ENCODE results near the gene POTEI.
"Not testable (repeated sequence)": the region's sequence is repeated elsewhere in the genome, so short reads cannot be mapped to it uniquely, and the experiment has no call there.

Gene POTEI

GRCh38 chr2:130531225-130531624 is 22.1 kb upstream of the POTEI start:
- not testable (repeated sequence) for H3K4me1 ChIP-seq (ENCODE audit: control insufficient read depth in 5 of 5, insufficient read depth in 5 of 5, low read length in 5 of 5); H3K36me3 ChIP-seq (ENCODE audit: control insufficient read depth in 5 of 5, insufficient read depth in 5 of 5, low read length in 5 of 5); H3K27me3 ChIP-seq (ENCODE audit: control insufficient read depth in 5 of 5, insufficient read depth in 4 of 5, low read length in 5 of 5); H3K9me3 ChIP-seq (ENCODE audit: control insufficient read depth in 5 of 5, low read length in 5 of 5); H3K27ac ChIP-seq (ENCODE audit: low read depth, low read length); H3K4me3 ChIP-seq (ENCODE audit: low read depth in 1 of 5, low read length in 5 of 5); H3K9ac ChIP-seq (ENCODE audit: low read length in 5 of 5)

- not testable (repeated sequence) for H3K36me3 ChIP-seq (ENCODE audit: control insufficient read depth in 5 of 5, insufficient read depth in 5 of 5, low read length in 5 of 5); H3K9me3 ChIP-seq (ENCODE audit: control insufficient read depth in 5 of 5, low read length in 5 of 5); H3K27ac ChIP-seq (ENCODE audit: low read depth, low read length); H3K4me1 ChIP-seq (ENCODE audit: control insufficient read depth in 5 of 5, insufficient read depth in 5 of 5, low read length in 5 of 5); H3K27me3 ChIP-seq (ENCODE audit: control insufficient read depth in 5 of 5, insufficient read depth in 4 of 5, low read length in 5 of 5); H3K4me3 ChIP-seq (ENCODE audit: low read depth in 1 of 5, low read length in 5 of 5); H3K9ac ChIP-seq (ENCODE audit: low read length in 5 of 5)
Measured at GRCh38 chr2:130530212-130530611, 21.1 kb upstream of the POTEI start.

GRCh38 chr2:130529545-130529944 is 20.4 kb upstream of the POTEI start:
- H3K27ac ChIP-seq (ENCODE audit: low read depth, low read length); H3K4me3 ChIP-seq (ENCODE audit: low read depth in 1 of 5, low read length in 5 of 5); H3K9ac ChIP-seq (ENCODE audit: low read length in 5 of 5); H3K27me3 ChIP-seq (ENCODE audit: control insufficient read depth in 5 of 5, insufficient read depth in 4 of 5, low read length in 5 of 5); H3K4me1 ChIP-seq (ENCODE audit: control insufficient read depth in 5 of 5, insufficient read depth in 5 of 5, low read length in 5 of 5); H3K36me3 ChIP-seq (ENCODE audit: control insufficient read depth in 5 of 5, insufficient read depth in 5 of 5, low read length in 5 of 5); H3K9me3 ChIP-seq (ENCODE audit: control insufficient read depth in 5 of 5, low read length in 5 of 5): not testable (repeated sequence)

- H3K9ac ChIP-seq (ENCODE audit: low read length in 5 of 5); H3K36me3 ChIP-seq (ENCODE audit: control insufficient read depth in 5 of 5, insufficient read depth in 5 of 5, low read length in 5 of 5); H3K9me3 ChIP-seq (ENCODE audit: control insufficient read depth in 5 of 5, low read length in 5 of 5); H3K4me1 ChIP-seq (ENCODE audit: control insufficient read depth in 5 of 5, insufficient read depth in 5 of 5, low read length in 5 of 5); H3K27ac ChIP-seq (ENCODE audit: low read depth, low read length); H3K27me3 ChIP-seq (ENCODE audit: control insufficient read depth in 5 of 5, insufficient read depth in 4 of 5, low read length in 5 of 5); H3K4me3 ChIP-seq (ENCODE audit: low read depth in 1 of 5, low read length in 5 of 5): not testable (repeated sequence)
Measured at GRCh38 chr2:130527365-130527967, 18.3 kb upstream of the POTEI start.

GRCh38 chr2:130522390-130522789 is 13.3 kb upstream of the POTEI start:
- not testable (repeated sequence) for H3K9me3 ChIP-seq (ENCODE audit: control insufficient read depth in 5 of 5, low read length in 5 of 5); H3K27me3 ChIP-seq (ENCODE audit: control insufficient read depth in 5 of 5, insufficient read depth in 4 of 5, low read length in 5 of 5); H3K4me3 ChIP-seq (ENCODE audit: low read depth in 1 of 5, low read length in 5 of 5); H3K36me3 ChIP-seq (ENCODE audit: control insufficient read depth in 5 of 5, insufficient read depth in 5 of 5, low read length in 5 of 5); H3K9ac ChIP-seq (ENCODE audit: low read length in 5 of 5); H3K4me1 ChIP-seq (ENCODE audit: control insufficient read depth in 5 of 5, insufficient read depth in 5 of 5, low read length in 5 of 5); H3K27ac ChIP-seq (ENCODE audit: low read depth, low read length)

- H3K4me1 ChIP-seq (ENCODE audit: control insufficient read depth in 5 of 5, insufficient read depth in 5 of 5, low read length in 5 of 5); H3K9ac ChIP-seq (ENCODE audit: low read length in 5 of 5); H3K4me3 ChIP-seq (ENCODE audit: low read depth in 1 of 5, low read length in 5 of 5); H3K36me3 ChIP-seq (ENCODE audit: control insufficient read depth in 5 of 5, insufficient read depth in 5 of 5, low read length in 5 of 5); H3K27ac ChIP-seq (ENCODE audit: low read depth, low read length); H3K9me3 ChIP-seq (ENCODE audit: control insufficient read depth in 5 of 5, low read length in 5 of 5); H3K27me3 ChIP-seq (ENCODE audit: control insufficient read depth in 5 of 5, insufficient read depth in 4 of 5, low read length in 5 of 5): not testable (repeated sequence)
Measured at GRCh38 chr2:130520992-130521391, 11.9 kb upstream of the POTEI start, which contains the start of gene CFC1B. Gene CFC1B, plus strand, starts transcription at chr2:130521222. Its CDS starts 263 bp downstream, at chr2:130521485.

- not testable (repeated sequence) for H3K36me3 ChIP-seq (ENCODE audit: control insufficient read depth in 5 of 5, insufficient read depth in 5 of 5, low read length in 5 of 5); H3K27ac ChIP-seq (ENCODE audit: low read depth, low read length); H3K4me1 ChIP-seq (ENCODE audit: control insufficient read depth in 5 of 5, insufficient read depth in 5 of 5, low read length in 5 of 5); H3K4me3 ChIP-seq (ENCODE audit: low read depth in 1 of 5, low read length in 5 of 5); H3K27me3 ChIP-seq (ENCODE audit: control insufficient read depth in 5 of 5, insufficient read depth in 4 of 5, low read length in 5 of 5); H3K9me3 ChIP-seq (ENCODE audit: control insufficient read depth in 5 of 5, low read length in 5 of 5); H3K9ac ChIP-seq (ENCODE audit: low read length in 5 of 5)
Measured at GRCh38 chr2:130518516-130519106, 9.5 kb upstream of the POTEI start.

- not testable (repeated sequence) for H3K9ac ChIP-seq (ENCODE audit: low read length in 5 of 5); H3K4me1 ChIP-seq (ENCODE audit: control insufficient read depth in 5 of 5, insufficient read depth in 5 of 5, low read length in 5 of 5); H3K9me3 ChIP-seq (ENCODE audit: control insufficient read depth in 5 of 5, low read length in 5 of 5); H3K27me3 ChIP-seq (ENCODE audit: control insufficient read depth in 5 of 5, insufficient read depth in 4 of 5, low read length in 5 of 5); H3K4me3 ChIP-seq (ENCODE audit: low read depth in 1 of 5, low read length in 5 of 5); H3K27ac ChIP-seq (ENCODE audit: low read depth, low read length); H3K36me3 ChIP-seq (ENCODE audit: control insufficient read depth in 5 of 5, insufficient read depth in 5 of 5, low read length in 5 of 5)
Measured at GRCh38 chr2:130511747-130512451, 2.8 kb upstream of the POTEI start.

- H3K36me3 ChIP-seq (ENCODE audit: control insufficient read depth in 5 of 5, insufficient read depth in 5 of 5, low read length in 5 of 5); H3K27me3 ChIP-seq (ENCODE audit: control insufficient read depth in 5 of 5, insufficient read depth in 4 of 5, low read length in 5 of 5); H3K4me3 ChIP-seq (ENCODE audit: low read depth in 1 of 5, low read length in 5 of 5); H3K4me1 ChIP-seq (ENCODE audit: control insufficient read depth in 5 of 5, insufficient read depth in 5 of 5, low read length in 5 of 5); H3K27ac ChIP-seq (ENCODE audit: low read depth, low read length); H3K9ac ChIP-seq (ENCODE audit: low read length in 5 of 5); H3K9me3 ChIP-seq (ENCODE audit: control insufficient read depth in 5 of 5, low read length in 5 of 5): not testable (repeated sequence)
Measured at GRCh38 chr2:130510807-130511746, 1.9 kb upstream of the POTEI start.

- not testable (repeated sequence) for H3K4me1 ChIP-seq (ENCODE audit: control insufficient read depth in 5 of 5, insufficient read depth in 5 of 5, low read length in 5 of 5); H3K36me3 ChIP-seq (ENCODE audit: control insufficient read depth in 5 of 5, insufficient read depth in 5 of 5, low read length in 5 of 5); H3K27me3 ChIP-seq (ENCODE audit: control insufficient read depth in 5 of 5, insufficient read depth in 4 of 5, low read length in 5 of 5); H3K4me3 ChIP-seq (ENCODE audit: low read depth in 1 of 5, low read length in 5 of 5); H3K9me3 ChIP-seq (ENCODE audit: control insufficient read depth in 5 of 5, low read length in 5 of 5); H3K27ac ChIP-seq (ENCODE audit: low read depth, low read length); H3K9ac ChIP-seq (ENCODE audit: low read length in 5 of 5)
Measured at GRCh38 chr2:130491073-130491472, 18.1 kb downstream of the POTEI start.
